GM03348 (cell line): Measurements from ENCODE around the gene PCLAF.
"Not testable (repeated sequence)": the region's sequence is repeated elsewhere in the genome, so short reads cannot be mapped to it uniquely, and the experiment has no call there.

ENCODE experiments used
- DNase-seq: peaks from one replicate; pipeline ENCODE4 v3.0.0; 2012; ENCODE audit warnings: low spot score

Gene PCLAF

DNA sequence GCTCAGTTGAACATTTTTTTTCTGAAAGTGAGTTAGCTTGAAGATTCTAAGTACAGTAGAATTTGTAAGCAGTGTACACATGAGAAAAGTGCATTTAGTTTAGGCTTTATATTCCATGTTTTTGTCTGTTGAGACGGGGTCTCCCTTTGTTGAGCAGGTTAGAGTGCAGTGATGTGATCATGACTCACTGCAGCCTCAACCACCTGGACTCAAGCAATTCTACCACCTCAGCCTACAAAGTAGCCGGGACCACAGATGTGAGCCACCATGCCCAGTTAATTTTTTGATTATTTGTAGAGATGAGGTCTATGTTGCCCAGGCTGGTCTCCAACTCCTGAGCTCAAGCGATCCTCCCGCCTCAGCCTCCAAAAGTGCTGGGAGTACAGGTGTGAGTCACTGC, 20.0 kb downstream of the PCLAF start:
- DNase-seq, result no peak

DNA sequence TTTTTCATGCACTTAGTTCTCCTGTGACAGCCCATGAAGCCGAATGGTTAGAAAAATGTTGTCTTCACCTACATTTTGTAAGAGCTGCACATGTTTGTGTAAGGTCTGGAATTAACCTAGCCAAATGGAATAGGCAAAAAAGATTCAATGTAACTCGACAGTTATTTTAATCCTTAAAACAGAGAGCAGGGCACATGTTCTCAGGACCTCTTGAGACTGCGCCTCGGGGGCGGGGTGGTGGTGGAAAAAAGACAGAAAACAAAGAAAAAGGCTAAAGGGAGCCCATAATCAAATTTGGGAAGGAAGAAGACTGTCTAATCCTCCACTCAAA, 24.6 kb downstream of the PCLAF start:
- no peak for DNase-seq

DNA sequence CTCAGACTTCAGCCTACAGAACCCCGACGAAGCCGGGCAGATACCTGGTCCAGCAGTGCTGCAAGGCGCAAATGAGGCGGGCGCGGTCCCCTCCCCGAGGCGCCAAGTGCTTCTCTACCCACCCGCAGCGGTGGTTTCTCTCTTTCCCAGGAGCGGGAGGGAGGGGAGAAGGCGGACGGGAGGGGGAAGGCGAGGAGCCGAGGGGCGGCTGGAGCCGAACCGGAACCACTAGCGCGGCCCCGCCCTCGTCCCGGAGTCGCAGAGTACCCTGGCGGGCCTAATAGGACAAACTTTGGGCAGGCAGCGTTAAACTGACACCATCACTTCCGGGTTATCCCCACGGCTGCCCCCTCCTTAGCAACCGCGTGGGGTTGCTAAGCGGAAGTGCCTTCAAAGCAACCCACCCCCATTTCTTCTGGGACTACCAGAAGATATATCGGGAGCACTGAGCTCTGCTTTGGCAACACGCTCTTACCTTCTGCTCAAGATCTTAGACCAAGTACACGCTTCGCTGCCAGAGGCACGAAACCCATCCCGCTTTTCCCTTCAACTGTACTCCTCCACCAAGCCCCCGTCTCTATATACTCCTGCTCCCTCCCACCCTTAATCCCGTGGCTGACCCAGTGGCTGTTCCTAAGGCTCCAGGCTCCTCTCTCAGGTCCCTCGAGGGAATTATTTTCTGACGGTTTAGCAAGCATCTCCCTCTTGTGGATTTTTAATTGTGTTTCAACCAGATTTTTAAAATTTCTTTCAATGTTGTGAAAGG, 25.1 kb downstream of the PCLAF start, which contains the start of gene CSNK1G1:
TSS of gene CSNK1G1 (minus strand) at position 230 of the 766 bp plus-strand sequence. CDS start 55,674 bp downstream, outside the sequence.
- DNase-seq, result peak; percentile 96

- peak; percentile 24 for DNase-seq
Observed at GRCh38 chr15:64355348-64355943, 25.8 kb downstream of the PCLAF start.

- DNase-seq, result no peak
Observed at GRCh38 chr15:64354688-64355344, 26.4 kb downstream of the PCLAF start.

DNA sequence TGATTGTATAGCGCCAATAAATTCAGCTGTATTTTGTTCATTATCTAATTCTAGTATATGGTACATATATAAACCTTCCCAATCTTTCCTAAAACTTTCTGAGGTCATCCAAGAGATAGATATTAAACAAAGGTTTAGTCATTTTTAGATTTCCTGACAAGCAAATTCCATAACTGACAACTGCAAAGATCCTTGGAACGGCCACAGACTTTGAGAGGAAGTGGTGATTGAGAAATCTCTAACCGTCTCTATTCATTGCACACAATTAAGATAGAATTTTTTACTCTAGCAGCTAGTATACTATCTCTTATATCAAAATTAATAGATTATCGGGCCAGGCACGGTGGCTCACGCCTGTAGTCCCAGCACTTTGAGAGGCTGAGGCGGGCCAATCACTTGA, 30.0 kb downstream of the PCLAF start:
- no peak for DNase-seq

DNA sequence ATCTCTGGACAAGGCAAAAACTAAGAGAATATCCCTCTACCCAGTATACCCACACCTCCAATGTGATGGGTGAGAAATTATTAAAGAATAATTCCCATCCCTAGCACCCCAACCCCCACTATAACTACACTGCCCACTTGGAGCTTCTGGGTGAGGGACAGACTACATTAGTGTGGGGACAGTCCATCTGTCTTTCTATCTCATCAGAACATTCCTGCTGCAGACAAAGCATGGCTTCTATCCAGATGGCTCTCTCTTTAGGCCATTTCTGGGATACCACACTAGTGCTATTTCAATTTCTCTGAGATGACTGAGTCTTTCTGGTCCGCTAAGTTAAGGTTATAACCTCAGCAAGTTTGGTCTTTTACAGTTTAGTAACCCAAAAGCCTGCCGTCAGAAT, 31.9 kb downstream of the PCLAF start:
- DNase-seq, result no peak

DNA sequence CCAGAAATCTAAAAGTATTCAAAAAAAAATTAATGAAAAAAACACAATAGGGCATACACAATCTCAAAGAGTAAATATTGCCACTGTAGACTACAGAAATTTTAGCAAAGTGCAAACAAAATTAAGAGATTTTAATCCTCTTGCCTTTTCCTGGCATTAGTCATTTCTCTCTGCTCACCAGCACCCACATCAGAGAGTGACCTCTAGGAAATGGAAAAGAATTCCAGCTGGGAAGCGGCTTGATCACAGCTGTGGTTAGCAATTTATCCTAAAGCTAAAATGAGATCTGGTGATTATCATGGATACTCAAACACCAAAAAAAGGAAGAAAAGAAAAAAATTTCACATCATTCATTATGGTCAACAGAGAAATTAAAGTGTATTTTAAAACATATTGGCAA, 32.8 kb downstream of the PCLAF start:
- no peak for DNase-seq

DNA sequence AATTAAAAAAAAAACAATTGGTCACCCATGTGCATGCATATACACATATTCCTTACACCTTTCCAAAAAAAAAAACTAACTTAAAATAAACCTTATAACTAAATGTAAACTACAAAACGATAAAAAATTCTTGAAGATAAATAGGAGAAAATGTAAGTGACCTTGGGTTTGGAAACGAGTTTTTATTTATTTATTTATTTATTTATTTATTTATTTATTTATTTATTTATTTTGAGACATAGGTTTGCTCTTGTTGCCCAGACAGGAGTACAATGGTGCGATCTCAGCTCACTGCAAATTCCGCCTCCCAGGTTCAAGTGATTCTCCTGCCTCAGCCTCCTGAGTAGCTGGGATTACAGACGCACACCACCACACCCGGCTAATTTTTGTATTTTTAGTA, 35.0 kb downstream of the PCLAF start:
- not testable (repeated sequence) for DNase-seq

GRCh38 chr15:64344651-64345294, 36.5 kb downstream of the PCLAF start:
- no peak for DNase-seq

DNA sequence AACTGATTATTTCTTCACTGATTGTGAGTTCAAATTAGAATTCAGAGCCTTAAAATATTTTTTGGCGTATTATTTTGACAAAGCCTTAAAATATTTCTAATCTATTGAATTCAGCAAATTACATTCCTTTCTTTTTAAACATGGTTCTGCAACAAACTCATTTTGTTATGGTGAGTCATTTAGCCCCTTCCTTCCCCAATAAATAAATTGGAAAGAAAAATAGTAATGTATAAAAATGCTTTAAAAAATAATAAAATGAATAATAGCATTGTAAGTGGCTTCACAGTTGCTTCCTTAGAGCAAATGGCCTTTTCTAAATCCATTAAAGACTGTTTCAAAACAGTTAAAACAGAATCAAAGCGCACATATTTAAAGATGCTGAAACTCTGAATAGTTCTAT, 37.4 kb downstream of the PCLAF start:
- peak; percentile 31 for DNase-seq

DNA sequence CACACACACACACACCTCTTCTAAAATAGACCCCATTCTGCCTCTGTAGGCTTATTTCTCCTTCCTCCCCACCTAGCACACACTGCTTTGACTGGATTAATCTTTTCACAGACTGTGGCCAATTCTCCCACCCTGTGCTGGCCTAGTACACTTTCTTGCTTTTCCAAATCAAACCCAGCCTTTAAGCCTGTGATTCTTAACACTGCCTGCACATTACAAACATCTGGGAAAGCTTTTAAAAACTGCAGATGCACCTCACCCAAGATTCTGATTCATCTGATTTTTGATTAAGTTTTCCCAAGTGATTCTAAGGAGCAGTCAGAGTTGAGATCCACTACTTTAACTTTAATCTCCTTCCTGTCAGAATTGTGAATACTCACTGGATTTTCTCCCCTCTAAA, 38.0 kb downstream of the PCLAF start:
- DNase-seq, result peak; percentile 31

GRCh38 chr15:64341961-64342360, 39.3 kb downstream of the PCLAF start:
- DNase-seq, result no peak

DNA sequence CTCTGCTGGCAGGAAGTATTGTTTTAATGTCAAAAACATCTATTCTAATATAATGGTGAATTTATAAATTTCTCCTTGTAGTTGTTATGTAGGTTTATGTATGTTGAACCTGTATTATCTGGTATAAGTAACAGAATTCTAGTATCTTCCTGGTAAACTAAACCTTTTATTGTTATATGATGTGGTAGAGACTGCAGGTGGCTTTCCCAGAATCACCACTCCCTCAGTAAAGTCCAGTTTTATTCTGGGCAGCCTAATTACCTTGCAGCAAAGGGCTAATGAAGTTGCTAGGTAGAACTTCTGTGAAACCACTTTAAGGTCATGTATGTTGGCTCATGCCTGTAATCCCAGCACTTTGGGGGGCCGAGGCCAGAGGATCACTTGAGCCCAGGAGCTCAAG, 40.9 kb downstream of the PCLAF start:
- no peak for DNase-seq

- DNase-seq, result no peak
Observed at GRCh38 chr15:64337761-64338160, 43.5 kb downstream of the PCLAF start.

DNA sequence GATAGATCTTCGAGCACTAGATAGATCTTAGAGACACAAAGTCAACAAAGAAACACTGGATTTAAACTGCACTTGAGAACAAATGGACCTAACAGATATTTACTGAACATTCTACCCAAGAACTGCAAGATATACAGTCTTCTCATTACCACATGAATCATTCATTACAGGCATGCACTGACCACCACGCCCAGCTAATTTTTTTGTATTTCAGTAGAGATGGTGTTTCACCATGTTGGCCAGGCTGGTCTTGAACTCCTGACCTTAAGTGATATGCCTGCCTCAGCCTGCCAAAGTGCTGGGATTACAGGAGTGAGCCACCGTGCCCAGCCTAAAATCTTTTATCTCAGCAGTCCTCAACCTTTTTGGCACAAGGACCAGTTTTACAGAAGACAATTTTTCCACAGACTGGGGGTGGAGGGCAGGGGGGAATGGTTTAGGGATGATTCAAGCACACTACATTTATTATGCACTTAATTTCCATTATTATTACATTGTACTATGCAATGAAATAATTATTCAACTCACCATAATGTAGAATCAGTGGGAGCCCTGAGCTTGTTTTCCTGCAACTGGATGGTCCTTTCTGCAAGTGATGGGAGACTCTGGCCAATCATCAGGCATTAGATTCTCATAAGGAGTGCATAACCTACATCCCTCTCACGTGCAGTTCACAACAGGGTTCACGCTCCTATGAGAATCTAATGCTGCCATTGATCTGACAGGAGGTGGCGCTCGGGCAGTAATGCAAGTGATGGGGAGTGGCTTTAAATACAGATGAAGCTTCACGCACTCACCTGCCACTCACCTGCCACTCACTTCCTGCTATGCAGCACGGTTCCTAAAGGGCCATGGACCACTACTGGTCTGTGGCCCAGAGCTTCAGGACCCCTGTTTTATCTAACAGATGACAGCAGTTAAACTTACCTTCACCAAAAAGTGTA, 47.0 kb downstream of the PCLAF start:
- no peak for DNase-seq

GRCh38 chr15:64333516-64333915, 47.7 kb downstream of the PCLAF start:
- no peak for DNase-seq

GRCh38 chr15:64331668-64332067, 49.6 kb downstream of the PCLAF start:
- not testable (repeated sequence) for DNase-seq

- DNase-seq, result not testable (repeated sequence)
Observed at GRCh38 chr15:64326975-64327374, 54.3 kb downstream of the PCLAF start.

DNA sequence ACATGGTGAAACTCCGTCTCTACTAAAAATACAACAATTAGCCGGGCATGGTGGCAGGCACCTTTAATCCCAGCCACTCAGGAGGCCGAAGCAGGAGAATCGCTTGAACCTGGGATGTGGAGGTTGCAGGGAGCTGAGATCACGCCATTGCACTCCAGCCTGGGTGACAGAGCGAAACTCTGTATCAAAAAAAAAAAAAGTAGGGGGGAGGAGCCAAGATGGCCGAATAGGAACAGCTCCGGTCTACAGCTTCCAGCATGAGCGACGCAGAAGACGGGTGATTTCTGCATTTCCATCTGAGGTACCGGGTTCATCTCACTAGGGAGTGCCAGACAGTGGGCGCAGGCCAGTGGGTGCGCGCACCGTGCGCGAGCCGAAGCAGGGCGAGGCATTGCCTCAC, 54.8 kb downstream of the PCLAF start:
- DNase-seq, result not testable (repeated sequence)

- no peak for DNase-seq
Observed at GRCh38 chr15:64324165-64324877, 56.9 kb downstream of the PCLAF start.
